ENCODE results near the gene MT1G.
"Not testable (repeated sequence)": the region's sequence is repeated elsewhere in the genome, so short reads cannot be mapped to it uniquely, and the experiment has no call there.

DNA sequence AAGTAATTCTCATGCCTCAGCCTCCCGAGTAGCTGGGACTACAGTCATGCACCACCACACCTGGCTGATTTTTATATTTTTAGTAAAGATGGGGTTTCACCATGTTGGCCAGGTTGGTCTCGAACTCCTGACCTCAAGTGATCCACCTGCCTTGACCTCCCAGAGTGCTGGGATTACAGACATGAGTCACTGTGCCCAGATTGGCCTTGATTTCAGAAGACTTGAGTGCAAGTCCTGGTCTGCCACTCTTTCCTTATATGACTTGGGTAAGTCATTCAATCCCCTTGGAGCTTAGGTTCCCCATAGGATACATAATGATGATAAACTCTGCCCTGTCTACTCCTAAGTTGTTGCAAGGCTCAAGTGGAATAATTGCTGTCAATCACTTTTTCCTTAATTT is 49.7 kb upstream of the MT1G start:
- TF ChIP-seq, protein P1, sequence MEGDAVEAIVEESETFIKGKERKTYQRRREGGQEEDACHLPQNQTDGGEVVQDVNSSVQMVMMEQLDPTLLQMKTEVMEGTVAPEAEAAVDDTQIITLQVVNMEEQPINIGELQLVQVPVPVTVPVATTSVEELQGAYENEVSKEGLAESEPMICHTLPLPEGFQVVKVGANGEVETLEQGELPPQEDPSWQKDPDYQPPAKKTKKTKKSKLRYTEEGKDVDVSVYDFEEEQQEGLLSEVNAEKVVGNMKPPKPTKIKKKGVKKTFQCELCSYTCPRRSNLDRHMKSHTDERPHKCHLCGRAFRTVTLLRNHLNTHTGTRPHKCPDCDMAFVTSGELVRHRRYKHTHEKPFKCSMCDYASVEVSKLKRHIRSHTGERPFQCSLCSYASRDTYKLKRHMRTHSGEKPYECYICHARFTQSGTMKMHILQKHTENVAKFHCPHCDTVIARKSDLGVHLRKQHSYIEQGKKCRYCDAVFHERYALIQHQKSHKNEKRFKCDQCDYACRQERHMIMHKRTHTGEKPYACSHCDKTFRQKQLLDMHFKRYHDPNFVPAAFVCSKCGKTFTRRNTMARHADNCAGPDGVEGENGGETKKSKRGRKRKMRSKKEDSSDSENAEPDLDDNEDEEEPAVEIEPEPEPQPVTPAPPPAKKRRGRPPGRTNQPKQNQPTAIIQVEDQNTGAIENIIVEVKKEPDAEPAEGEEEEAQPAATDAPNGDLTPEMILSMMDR (IDR thresholded peaks at IDR 0.05) = not testable (repeated sequence)
- not testable (repeated sequence) for TF ChIP-seq POLR2A (IDR thresholded peaks at IDR 0.05)

Measured in testis (tissue), 2 donors.